ENCODE results near the gene WASL.

Gene WASL

GRCh38 chr7:123653162-123653561, 95.6 kb downstream of the WASL start:
- DNase-seq (ENCODE audit: low read depth in 1 of 2, low spot score in 1 of 2): no peak
- in situ Hi-C loops (cut with HindIII; ENCODE audit: low pct_unique_long_range_greater_than_20kb, low sequenced_read_pairs): no loop called here
- no peak for TF ChIP-seq JUND (IDR thresholded peaks at IDR 0.05; ENCODE audit: low read depth)

- TF ChIP-seq JUND (IDR thresholded peaks at IDR 0.05; ENCODE audit: low read depth): no peak
- in situ Hi-C loops (cut with HindIII; ENCODE audit: low pct_unique_long_range_greater_than_20kb, low sequenced_read_pairs): no loop called here
- no peak for DNase-seq (ENCODE audit: low read depth in 1 of 2, low spot score in 1 of 2)
These were observed 96.4 kb downstream of the WASL start for GRCh38 chr7:123652406-123652805.

- in situ Hi-C loops (cut with HindIII; ENCODE audit: low pct_unique_long_range_greater_than_20kb, low sequenced_read_pairs): no loop called here
- no peak for DNase-seq (ENCODE audit: low read depth in 1 of 2, low spot score in 1 of 2)
- TF ChIP-seq JUND (IDR thresholded peaks at IDR 0.05; ENCODE audit: low read depth): no peak
These were observed 98.2 kb downstream of the WASL start for GRCh38 chr7:123650595-123650994.

- in situ Hi-C loops (cut with HindIII; ENCODE audit: low pct_unique_long_range_greater_than_20kb, low sequenced_read_pairs): no loop called here
- DNase-seq (ENCODE audit: low read depth in 1 of 2, low spot score in 1 of 2): no peak
- no peak for TF ChIP-seq JUND (IDR thresholded peaks at IDR 0.05; ENCODE audit: low read depth)
These were observed 98.8 kb downstream of the WASL start for GRCh38 chr7:123649964-123650363.

- no peak for TF ChIP-seq JUND (IDR thresholded peaks at IDR 0.05; ENCODE audit: low read depth)
- in situ Hi-C loops (cut with HindIII; ENCODE audit: low pct_unique_long_range_greater_than_20kb, low sequenced_read_pairs): no loop called here
- no peak for DNase-seq (ENCODE audit: low read depth in 1 of 2, low spot score in 1 of 2)
These were observed 101.6 kb downstream of the WASL start for GRCh38 chr7:123647106-123647730.

GRCh38 chr7:123645516-123645915, 103.3 kb downstream of the WASL start:
- in situ Hi-C loops (cut with HindIII; ENCODE audit: low pct_unique_long_range_greater_than_20kb, low sequenced_read_pairs): no loop called here
- no peak for TF ChIP-seq JUND (IDR thresholded peaks at IDR 0.05; ENCODE audit: low read depth)
- no peak for DNase-seq (ENCODE audit: low read depth in 1 of 2, low spot score in 1 of 2)

- no peak for DNase-seq (ENCODE audit: low read depth in 1 of 2, low spot score in 1 of 2)
- in situ Hi-C loops (cut with HindIII; ENCODE audit: low pct_unique_long_range_greater_than_20kb, low sequenced_read_pairs): no loop called here
- TF ChIP-seq JUND (IDR thresholded peaks at IDR 0.05; ENCODE audit: low read depth): no peak
These were observed 105.0 kb downstream of the WASL start for GRCh38 chr7:123643495-123644441.

GRCh38 chr7:123641901-123642300, 106.9 kb downstream of the WASL start:
- no peak for TF ChIP-seq JUND (IDR thresholded peaks at IDR 0.05; ENCODE audit: low read depth)
- DNase-seq (ENCODE audit: low read depth in 1 of 2, low spot score in 1 of 2): no peak
- in situ Hi-C loops (cut with HindIII; ENCODE audit: low pct_unique_long_range_greater_than_20kb, low sequenced_read_pairs): no loop called here

GRCh38 chr7:123640583-123640982, 108.2 kb downstream of the WASL start:
- in situ Hi-C loops (cut with HindIII; ENCODE audit: low pct_unique_long_range_greater_than_20kb, low sequenced_read_pairs): no loop called here
- no peak for DNase-seq (ENCODE audit: low read depth in 1 of 2, low spot score in 1 of 2)

GRCh38 chr7:123639631-123640030, 109.2 kb downstream of the WASL start:
- in situ Hi-C loops (cut with HindIII; ENCODE audit: low pct_unique_long_range_greater_than_20kb, low sequenced_read_pairs): no loop called here
- TF ChIP-seq JUND (IDR thresholded peaks at IDR 0.05; ENCODE audit: low read depth): no peak
- DNase-seq (ENCODE audit: low read depth in 1 of 2, low spot score in 1 of 2): no peak

More at GRCh38 chr7:123640583-123640982, 108.2 kb downstream of the WASL start:
- TF ChIP-seq JUND (IDR thresholded peaks at IDR 0.05; ENCODE audit: low read depth): no peak

GRCh38 chr7:123637878-123638277, 110.9 kb downstream of the WASL start:
- in situ Hi-C loops (cut with HindIII; ENCODE audit: low pct_unique_long_range_greater_than_20kb, low sequenced_read_pairs): no loop called here
- DNase-seq (ENCODE audit: low read depth in 1 of 2, low spot score in 1 of 2): no peak
- TF ChIP-seq JUND (IDR thresholded peaks at IDR 0.05; ENCODE audit: low read depth): no peak

- in situ Hi-C loops (cut with HindIII; ENCODE audit: low pct_unique_long_range_greater_than_20kb, low sequenced_read_pairs): no loop called here
- no peak for TF ChIP-seq JUND (IDR thresholded peaks at IDR 0.05; ENCODE audit: low read depth)
- DNase-seq (ENCODE audit: low read depth in 1 of 2, low spot score in 1 of 2): no peak
These were observed 111.6 kb downstream of the WASL start for GRCh38 chr7:123637203-123637602.

Data from T47D (cell line).